Measurements from ENCODE around the gene TPK1. TPM values are rescaled to one million over a fixed set of nuclear protein-coding genes. Genes with fewer than 3 reads are reported as not detected.

TPK1 gene
- total RNA-seq, 1 donor from 2014 or later = 4.0 TPM

GRCh38 chr7:144769352-144769751, 66.5 kb downstream of the TPK1 start:
- no peak for DNase-seq (ENCODE audit: low read depth, low spot score)
- Mint-ChIP-seq H3K4me3 (no peak overlapping the region), H3K27ac (ENCODE audit: unreplicated experiment) (no peak overlapping the region), H3K27me3 (ENCODE audit: low read depth) (no peaks in the 10 kb centered on the region), H3K4me1 (no peaks in the 10 kb centered on the region), H3K9me3 (no peaks in the 10 kb centered on the region), H3K36me3 (ENCODE audit: low read depth) (no peaks in the 10 kb centered on the region)
- TF ChIP-seq CTCF (conservative IDR thresholded peaks at IDR 0.05) = no peak

- H3K4me3 Mint-ChIP-seq = no peak overlapping the region
- H3K27ac Mint-ChIP-seq (ENCODE audit: unreplicated experiment) = no peak overlapping the region
- H3K27me3 Mint-ChIP-seq (ENCODE audit: low read depth) = no peaks in the 10 kb centered on the region
- H3K4me1 Mint-ChIP-seq = no peaks in the 10 kb centered on the region
- no peak for TF ChIP-seq CTCF (conservative IDR thresholded peaks at IDR 0.05)
- no peaks in the 10 kb centered on the region for H3K9me3 Mint-ChIP-seq
- no peak for DNase-seq (ENCODE audit: low read depth, low spot score)
- H3K36me3 Mint-ChIP-seq (ENCODE audit: low read depth) = no peaks in the 10 kb centered on the region
Measured at GRCh38 chr7:144768633-144769032, 67.2 kb downstream of the TPK1 start.

- Mint-ChIP-seq H3K4me1 (peaks cover 5% of the 10 kb centered on the region), H3K4me3 (no peak overlapping the region), H3K36me3 (ENCODE audit: low read depth) (no peaks in the 10 kb centered on the region), H3K27me3 (ENCODE audit: low read depth) (no peaks in the 10 kb centered on the region), H3K27ac (ENCODE audit: unreplicated experiment) (no peak overlapping the region), H3K9me3 (no peaks in the 10 kb centered on the region)
- no peak for DNase-seq (ENCODE audit: low read depth, low spot score)
- no peak for TF ChIP-seq CTCF (conservative IDR thresholded peaks at IDR 0.05)
Measured at GRCh38 chr7:144763291-144763690, 72.6 kb downstream of the TPK1 start.

- no peak for DNase-seq (ENCODE audit: low read depth, low spot score)
- Mint-ChIP-seq H3K9me3 (no peaks in the 10 kb centered on the region), H3K27me3 (ENCODE audit: low read depth) (no peaks in the 10 kb centered on the region), H3K27ac (ENCODE audit: unreplicated experiment) (no peak overlapping the region), H3K4me1 (peaks cover 5% of the 10 kb centered on the region), H3K36me3 (ENCODE audit: low read depth) (no peaks in the 10 kb centered on the region), H3K4me3 (no peak overlapping the region)
- no peak for TF ChIP-seq CTCF (conservative IDR thresholded peaks at IDR 0.05)
Measured at GRCh38 chr7:144762853-144763252, 73.0 kb downstream of the TPK1 start.

- no peak for TF ChIP-seq CTCF (conservative IDR thresholded peaks at IDR 0.05)
Measured at GRCh38 chr7:144761493-144761892, 74.4 kb downstream of the TPK1 start.

GRCh38 chr7:144759653-144760052, 76.2 kb downstream of the TPK1 start:
- DNase-seq (ENCODE audit: low read depth, low spot score) = no peak
- H3K9me3 Mint-ChIP-seq = no peaks in the 10 kb centered on the region
- peaks cover 5% of the 10 kb centered on the region for H3K4me1 Mint-ChIP-seq
- H3K36me3 Mint-ChIP-seq (ENCODE audit: low read depth) = no peaks in the 10 kb centered on the region
- no peak for TF ChIP-seq CTCF (conservative IDR thresholded peaks at IDR 0.05)
- no peak overlapping the region for H3K4me3 Mint-ChIP-seq
- no peak overlapping the region for H3K27ac Mint-ChIP-seq (ENCODE audit: unreplicated experiment)
- no peaks in the 10 kb centered on the region for H3K27me3 Mint-ChIP-seq (ENCODE audit: low read depth)

More at GRCh38 chr7:144761493-144761892, 74.4 kb downstream of the TPK1 start:
- Mint-ChIP-seq H3K9me3 (no peaks in the 10 kb centered on the region), H3K27me3 (ENCODE audit: low read depth) (no peaks in the 10 kb centered on the region), H3K36me3 (ENCODE audit: low read depth) (no peaks in the 10 kb centered on the region), H3K27ac (ENCODE audit: unreplicated experiment) (no peak overlapping the region), H3K4me1 (peaks cover 5% of the 10 kb centered on the region), H3K4me3 (no peak overlapping the region)
- no peak for DNase-seq (ENCODE audit: low read depth, low spot score)
